Right ventricle myocardium superior (tissue), 1 donor: ENCODE data around the gene GLI1. TPM values are rescaled to one million over a fixed set of nuclear protein-coding genes. Genes with fewer than 3 reads are reported as not detected.
"Not testable (repeated sequence)": the region's sequence is repeated elsewhere in the genome, so short reads cannot be mapped to it uniquely, and the experiment has no call there.

Source experiments
- ATAC-seq: fragments of 200-7000 bp; cut with Tn5 transposase; one replicate; pipeline ENCODE4 v1.9.1; 2020; ENCODE audit warnings: mild to moderate bottlenecking; ENCODE audit not compliant: poor library complexity
- DNase-seq: peaks from one replicate; pipeline ENCODE4 v3.0.0-alpha.2; 2020
- intact Hi-C: fragments of 100-400 bp; cut with DNase I; formaldehyde crosslinking; loops from one replicate; pipeline ENCODE4 v1.11.2; 2022
- total RNA-seq: library from RNA; stranded (reverse); fragmentation: NEBNext Ultra II Directional; extraction: Animal tissue kit (Norgen Biotek cat#: 25700); gene quantifications from one replicate; pipeline ENCODE4 v1.2.1, GENCODE V29; 2021
- donor health status: DM: no; HTN: yes; CAD: no; lungs with severe emphysema.

The GLI1 gene
- total RNA-seq, 1 donor from 2014 or later, result 0.56 TPM

GRCh38 chr12:57438400-57438799 is 21.2 kb upstream of the GLI1 start:
- intact Hi-C loops, result no loop called here
- DNase-seq (no peak), ATAC-seq (no peak)

GRCh38 chr12:57439762-57440266 is 19.8 kb upstream of the GLI1 start:
- DNase-seq (no peak), ATAC-seq (no peak)
- intact Hi-C loops, result no loop called here

GRCh38 chr12:57441393-57441792 is 18.2 kb upstream of the GLI1 start:
- intact Hi-C loops, ATAC-seq, DNase-seq: not testable (repeated sequence)

GRCh38 chr12:57441846-57442427 is 17.6 kb upstream of the GLI1 start:
- DNase-seq (no peak), ATAC-seq (no peak)
- intact Hi-C loops, result no loop called here

- intact Hi-C loops, ATAC-seq, DNase-seq: not testable (repeated sequence)
Measured at GRCh38 chr12:57444337-57444736, 15.2 kb upstream of the GLI1 start.

- intact Hi-C loops, result no loop called here
- no peak for DNase-seq
- ATAC-seq, result no peak
Measured at GRCh38 chr12:57444744-57445143, 14.8 kb upstream of the GLI1 start.

GRCh38 chr12:57446292-57446960 is 13.2 kb upstream of the GLI1 start:
- ATAC-seq (no peak), DNase-seq (no peak)
- intact Hi-C loops, result no loop called here

- DNase-seq (no peak), ATAC-seq (no peak)
- intact Hi-C loops, result no loop called here
Measured at GRCh38 chr12:57448669-57449068, 10.9 kb upstream of the GLI1 start.

- no peak for DNase-seq
- intact Hi-C loops, result no loop called here
- no peak for ATAC-seq
Measured at GRCh38 chr12:57449375-57449774, 10.2 kb upstream of the GLI1 start.

- DNase-seq, result no peak
- ATAC-seq, result no peak
- intact Hi-C loops, result no loop called here
Measured at GRCh38 chr12:57450057-57450456, 9.5 kb upstream of the GLI1 start.

GRCh38 chr12:57451233-57451778 is 8.3 kb upstream of the GLI1 start:
- intact Hi-C loops, result no loop called here
- DNase-seq (no peak), ATAC-seq (no peak)

GRCh38 chr12:57452181-57452936 is 7.2 kb upstream of the GLI1 start:
- ATAC-seq, result peak; percentile 89
- intact Hi-C loops, result loop anchor here (2.0 kb wide), 1 partner anchor 144 kb away; no protein-coding TSS in a partner anchor

GRCh38 chr12:57452937-57453509 is 6.6 kb upstream of the GLI1 start:
- intact Hi-C loops, result loop anchor here (2.0 kb wide), 1 partner anchor 144 kb away; no protein-coding TSS in a partner anchor
- ATAC-seq (peak; percentile 93), DNase-seq (peak; percentile 89)

More at GRCh38 chr12:57452181-57452936, 7.2 kb upstream of the GLI1 start:
- DNase-seq, result no peak

- no peak for ATAC-seq
- intact Hi-C loops, result no loop called here
Measured at GRCh38 chr12:57454213-57454565, 5.4 kb upstream of the GLI1 start.

GRCh38 chr12:57454566-57455373 is 4.8 kb upstream of the GLI1 start, which contains the start of gene INHBE:
Gene INHBE, plus strand, starts transcription at chr12:57455307. Its CDS starts 230 bp downstream, at chr12:57455537.
- DNase-seq (no peak), ATAC-seq (no peak)
- intact Hi-C loops, result no loop called here

More at GRCh38 chr12:57454213-57454565, 5.4 kb upstream of the GLI1 start:
- DNase-seq, result no peak

GRCh38 chr12:57455374-57456144 is 4.0 kb upstream of the GLI1 start:
- DNase-seq, result no peak
- intact Hi-C loops, result no loop called here
- ATAC-seq, result no peak

GRCh38 chr12:57456145-57456700 is 3.4 kb upstream of the GLI1 start:
- DNase-seq (no peak), ATAC-seq (no peak)
- intact Hi-C loops, result no loop called here
